GM13977 (cell line): ENCODE results near the gene ARHGAP28.

ENCODE experiments used
- DNase-seq: peaks from one replicate; pipeline ENCODE4 v3.0.0; 2012; ENCODE audit warnings: low spot score
- CTCF ChIP-seq: IDR thresholded peaks from 2 replicates; pipeline ENCODE4 v1.5.1; 2012; ENCODE audit warnings: mild to moderate bottlenecking, control low read depth; ENCODE audit not compliant: insufficient read depth; ENCODE audit errors: extremely low read depth, missing control alignments
- in situ Hi-C: fragments of 300-500 bp; cut with MboI; formaldehyde crosslinking; loops from one replicate; pipeline ENCODE4 v1.12.0; 2022; ENCODE audit warnings: low sequenced_read_pairs, low pct_unique_long_range_greater_than_20kb, mixed read lengths, inconsistent platforms; ENCODE audit not compliant: unreplicated experiment

The ARHGAP28 gene, protein sequence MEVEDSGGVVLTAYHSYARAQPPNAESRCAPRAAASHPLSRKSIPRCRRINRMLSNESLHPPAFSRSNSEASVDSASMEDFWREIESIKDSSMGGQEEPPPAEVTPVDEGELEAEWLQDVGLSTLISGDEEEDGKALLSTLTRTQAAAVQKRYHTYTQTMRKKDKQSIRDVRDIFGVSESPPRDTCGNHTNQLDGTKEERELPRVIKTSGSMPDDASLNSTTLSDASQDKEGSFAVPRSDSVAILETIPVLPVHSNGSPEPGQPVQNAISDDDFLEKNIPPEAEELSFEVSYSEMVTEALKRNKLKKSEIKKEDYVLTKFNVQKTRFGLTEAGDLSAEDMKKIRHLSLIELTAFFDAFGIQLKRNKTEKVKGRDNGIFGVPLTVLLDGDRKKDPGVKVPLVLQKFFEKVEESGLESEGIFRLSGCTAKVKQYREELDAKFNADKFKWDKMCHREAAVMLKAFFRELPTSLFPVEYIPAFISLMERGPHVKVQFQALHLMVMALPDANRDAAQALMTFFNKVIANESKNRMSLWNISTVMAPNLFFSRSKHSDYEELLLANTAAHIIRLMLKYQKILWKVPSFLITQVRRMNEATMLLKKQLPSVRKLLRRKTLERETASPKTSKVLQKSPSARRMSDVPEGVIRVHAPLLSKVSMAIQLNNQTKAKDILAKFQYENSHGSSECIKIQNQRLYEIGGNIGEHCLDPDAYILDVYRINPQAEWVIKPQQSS

DNA sequence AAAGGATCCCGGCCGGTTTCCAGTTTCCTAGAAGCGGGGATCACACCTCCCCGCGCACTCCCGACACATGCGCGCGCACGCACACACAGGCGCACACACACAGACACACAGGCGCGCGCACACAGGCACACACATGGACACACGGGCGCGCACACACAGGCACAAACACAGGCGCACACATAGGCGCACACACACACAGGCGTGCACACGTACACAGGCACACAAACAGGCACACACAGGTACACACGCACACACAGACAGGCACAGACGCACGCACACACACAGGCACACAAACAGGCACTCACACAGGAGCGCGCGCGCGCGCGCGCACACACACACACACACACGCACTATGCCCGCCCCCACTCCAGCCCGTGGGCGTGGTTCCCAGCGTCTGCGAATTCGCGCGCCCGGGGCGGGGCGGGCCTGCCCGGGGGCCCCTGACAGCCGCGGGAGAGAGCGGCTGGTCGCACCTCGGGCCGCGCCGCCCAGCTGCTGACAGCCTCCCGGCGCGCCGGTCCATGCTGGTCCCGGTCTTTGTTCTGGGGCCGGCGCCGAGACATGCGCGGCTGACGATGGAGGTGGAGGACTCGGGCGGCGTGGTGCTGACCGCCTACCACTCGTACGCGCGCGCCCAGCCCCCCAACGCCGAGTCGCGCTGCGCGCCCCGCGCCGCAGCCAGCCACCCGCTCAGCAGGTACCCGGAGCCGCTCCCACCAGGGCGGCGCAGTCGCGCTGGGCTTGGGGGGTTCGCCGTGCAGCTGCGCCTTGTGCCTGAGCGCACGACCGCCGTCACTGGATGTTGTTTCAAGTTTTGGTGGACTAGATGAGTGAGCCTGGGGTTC lies at the start of gene ARHGAP28:
Gene ARHGAP28, plus strand, starts transcription at position 470 of the 845 bp plus-strand sequence. Its CDS starts 106 bp downstream, at position 576.
- DNase-seq, result peak; percentile 50
- in situ Hi-C loops, result no loop called here
- TF ChIP-seq CTCF, result peak; percentile 7

DNA sequence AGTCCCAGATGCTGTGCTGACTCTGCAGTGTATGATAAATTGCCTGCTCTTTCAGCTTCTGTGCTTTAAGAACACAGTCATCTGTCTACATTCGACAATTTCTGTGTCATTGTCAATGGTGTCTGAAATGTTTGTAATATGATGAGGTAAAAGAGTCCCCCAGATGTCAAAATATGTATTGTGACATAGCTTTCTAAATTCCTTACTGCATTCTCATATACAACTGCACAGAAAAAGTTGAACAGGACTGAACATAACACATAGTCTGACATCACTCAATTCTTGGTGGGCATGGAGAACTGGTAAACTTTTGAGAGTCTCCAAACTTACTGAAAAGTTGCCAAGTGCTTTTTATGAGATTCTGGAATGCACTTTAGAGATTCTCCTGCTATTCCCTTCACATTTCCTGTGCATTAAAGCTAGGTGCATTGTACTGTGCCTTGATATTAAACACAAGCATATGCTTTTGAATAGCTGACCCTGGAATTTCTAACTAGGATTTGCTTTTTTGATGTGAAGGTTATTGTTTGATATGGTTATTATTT lies 48.1 kb upstream of the ARHGAP28 start:
- DNase-seq, result no peak
- TF ChIP-seq CTCF, result no peak
- in situ Hi-C loops, result no loop called here

GRCh38 chr18:6682437-6683111 lies 46.9 kb upstream of the ARHGAP28 start:
- DNase-seq, result no peak

GRCh38 chr18:6683112-6683876 lies 46.2 kb upstream of the ARHGAP28 start:
- DNase-seq, result no peak
- no peak for TF ChIP-seq CTCF
- in situ Hi-C loops, result no loop called here

More at GRCh38 chr18:6682437-6683111, 46.9 kb upstream of the ARHGAP28 start:
- in situ Hi-C loops, result no loop called here
- TF ChIP-seq CTCF, result no peak

GRCh38 chr18:6687676-6688075 lies 41.8 kb upstream of the ARHGAP28 start:
- in situ Hi-C loops, result no loop called here
- DNase-seq, result no peak
- no peak for TF ChIP-seq CTCF
